Neural progenitor cell (in vitro differentiated cells): ENCODE measurements around the gene PRKD1. TPM values are rescaled to one million over a fixed set of nuclear protein-coding genes. Genes with fewer than 3 reads are reported as not detected.

Source experiments
- DNase-seq: peaks from one replicate; pipeline ENCODE4 v3.0.0-alpha.2; 2016; ENCODE audit warnings: low spot score
- H2AFZ ChIP-seq: fragments of 200-600 bp; sonication (generic); replicated peaks from 2 replicates; pipeline ENCODE4 v1.6.1; 2016; ENCODE audit warnings: antibody characterized with exemption
- H3F3A ChIP-seq: fragments of 200-600 bp; sonication (generic); 2 replicates; pipeline ENCODE4 v1.6.1; 2016; ENCODE audit warnings: antibody characterized with exemption, low read depth
- H3K27ac ChIP-seq: fragments of 200-600 bp; sonication (generic); 2 replicates; pipeline ENCODE4 v1.5.1; 2016; ENCODE audit warnings: mild to moderate bottlenecking
- H3K27me3 ChIP-seq: fragments of 200-600 bp; sonication (generic); 2 replicates; pipeline ENCODE4 v1.6.1; 2016; ENCODE audit warnings: mild to moderate bottlenecking, moderate library complexity
- H3K36me3 ChIP-seq: fragments of 200-600 bp; sonication (generic); 2 replicates; pipeline ENCODE4 v1.5.1; 2016
- H3K4me1 ChIP-seq: fragments of 200-600 bp; sonication (generic); 2 replicates; pipeline ENCODE4 v1.6.1; 2016; ENCODE audit warnings: mixed run types
- H3K4me2 ChIP-seq: fragments of 200-600 bp; sonication (generic); 2 replicates; pipeline ENCODE4 v1.6.1; 2016
- H3K4me3 ChIP-seq: fragments of 200-600 bp; sonication (generic); 2 replicates; pipeline ENCODE4 v1.5.1; 2016
- H3K79me2 ChIP-seq: fragments of 200-600 bp; sonication (generic); 2 replicates; pipeline ENCODE4 v1.6.1; 2016; ENCODE audit warnings: low read depth
- H3K9ac ChIP-seq: fragments of 200-600 bp; sonication (generic); 2 replicates; pipeline ENCODE4 v1.6.1; 2016
- H3K9me3 ChIP-seq: fragments of 200-600 bp; sonication (generic); 2 replicates; pipeline ENCODE4 v1.5.1; 2016; ENCODE audit warnings: low read depth
- H4K20me1 ChIP-seq: fragments of 200-600 bp; sonication (generic); 2 replicates; pipeline ENCODE4 v1.6.1; 2016; ENCODE audit warnings: low read depth
- H3K27ac Mint-ChIP-seq: 3 replicates; pipeline ENCODE4 v1.8.0; 2021; ENCODE audit warnings: mixed read lengths
- H3K27me3 Mint-ChIP-seq: 2 replicates; pipeline ENCODE4 v1.8.0; 2022; ENCODE audit warnings: low read depth, mild to moderate bottlenecking, inconsistent platforms, moderate library complexity, mixed read lengths; ENCODE audit not compliant: insufficient read depth
- H3K36me3 Mint-ChIP-seq: 3 replicates; pipeline ENCODE4 v1.8.0; 2021; ENCODE audit warnings: mixed read lengths
- H3K4me1 Mint-ChIP-seq: 3 replicates; pipeline ENCODE4 v1.8.0; 2021; ENCODE audit warnings: mixed read lengths
- H3K4me3 Mint-ChIP-seq: 3 replicates; pipeline ENCODE4 v1.8.0; 2021; ENCODE audit warnings: mild to moderate bottlenecking, moderate library complexity, mixed read lengths
- H3K9me3 Mint-ChIP-seq: 3 replicates; pipeline ENCODE4 v1.8.0; 2020; ENCODE audit warnings: mixed read lengths
- EZH2 ChIP-seq: fragments of 200-600 bp; sonication (generic); IDR thresholded peaks from 2 replicates; pipeline ENCODE4 v1.6.1; 2017; ENCODE audit warnings: antibody characterized with exemption, mild to moderate bottlenecking, moderate library complexity
- EZH2phosphoT487 ChIP-seq: fragments of 200-600 bp; sonication (generic); IDR thresholded peaks from 2 replicates; pipeline ENCODE4 v1.6.1; 2017; ENCODE audit warnings: antibody characterized with exemption
- total RNA-seq: library from RNA; depleted of rRNA; stranded (reverse); fragments of >200 nt; gene quantifications from 2 replicates; pipeline ENCODE4 v1.2.3, GENCODE V29; 2015; ENCODE audit warnings: low replicate concordance
- TF ChIP-seq, protein P1 (sequence below): fragments of 200-600 bp; sonication (generic); IDR thresholded peaks from 2 replicates; pipeline ENCODE4 v1.5.1; 2017; ENCODE audit warnings: antibody characterized with exemption, mild to moderate bottlenecking

PRKD1 gene
- total RNA-seq, 1 donor from 2014 or later, result 8.7 TPM

DNA sequence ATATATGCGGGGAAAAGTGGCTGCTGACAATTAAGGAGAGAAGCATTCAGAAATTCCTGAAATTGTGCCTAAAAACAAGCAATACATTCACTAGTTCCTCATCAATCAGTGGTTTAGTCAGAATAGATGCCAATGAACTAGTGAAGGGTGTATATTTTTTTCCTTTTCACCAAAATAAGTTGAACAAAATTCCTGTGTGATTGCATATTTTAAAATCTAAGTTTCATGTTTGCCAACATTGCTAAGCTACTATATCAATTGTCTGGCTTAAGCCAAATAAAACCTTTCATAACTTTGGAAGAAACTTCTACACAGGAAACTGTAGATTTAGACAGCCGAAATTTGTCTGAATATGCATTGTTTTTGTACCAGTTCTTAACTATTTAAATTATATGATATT lies 8.7 kb downstream of the PRKD1 start:
- Histone ChIP-seq H3K4me3 (no peak overlapping the region), H4K20me1 (no peaks in the 10 kb centered on the region), H2AFZ (no peak overlapping the region), H3F3A (no peaks in the 10 kb centered on the region), H3K27ac (no peak overlapping the region), H3K4me1 (no peaks in the 10 kb centered on the region), H3K79me2 (no peaks in the 10 kb centered on the region), H3K27me3 (no peaks in the 10 kb centered on the region), H3K9ac (no peak overlapping the region), H3K4me2 (no peak overlapping the region), H3K9me3 (no peaks in the 10 kb centered on the region), H3K36me3 (no peaks in the 10 kb centered on the region)
- H3K27ac Mint-ChIP-seq, result no peak overlapping the region
- H3K27me3 Mint-ChIP-seq, result peaks cover 2% of the 10 kb centered on the region
- TF ChIP-seq, protein P1, sequence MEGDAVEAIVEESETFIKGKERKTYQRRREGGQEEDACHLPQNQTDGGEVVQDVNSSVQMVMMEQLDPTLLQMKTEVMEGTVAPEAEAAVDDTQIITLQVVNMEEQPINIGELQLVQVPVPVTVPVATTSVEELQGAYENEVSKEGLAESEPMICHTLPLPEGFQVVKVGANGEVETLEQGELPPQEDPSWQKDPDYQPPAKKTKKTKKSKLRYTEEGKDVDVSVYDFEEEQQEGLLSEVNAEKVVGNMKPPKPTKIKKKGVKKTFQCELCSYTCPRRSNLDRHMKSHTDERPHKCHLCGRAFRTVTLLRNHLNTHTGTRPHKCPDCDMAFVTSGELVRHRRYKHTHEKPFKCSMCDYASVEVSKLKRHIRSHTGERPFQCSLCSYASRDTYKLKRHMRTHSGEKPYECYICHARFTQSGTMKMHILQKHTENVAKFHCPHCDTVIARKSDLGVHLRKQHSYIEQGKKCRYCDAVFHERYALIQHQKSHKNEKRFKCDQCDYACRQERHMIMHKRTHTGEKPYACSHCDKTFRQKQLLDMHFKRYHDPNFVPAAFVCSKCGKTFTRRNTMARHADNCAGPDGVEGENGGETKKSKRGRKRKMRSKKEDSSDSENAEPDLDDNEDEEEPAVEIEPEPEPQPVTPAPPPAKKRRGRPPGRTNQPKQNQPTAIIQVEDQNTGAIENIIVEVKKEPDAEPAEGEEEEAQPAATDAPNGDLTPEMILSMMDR, result no peak
- no peak for TF ChIP-seq EZH2
- no peak for TF ChIP-seq EZH2phosphoT487
- no peak for DNase-seq
- H3K4me1 Mint-ChIP-seq, result no peaks in the 10 kb centered on the region
- no peaks in the 10 kb centered on the region for H3K36me3 Mint-ChIP-seq
- no peaks in the 10 kb centered on the region for H3K9me3 Mint-ChIP-seq
- H3K4me3 Mint-ChIP-seq, result no peak overlapping the region

DNA sequence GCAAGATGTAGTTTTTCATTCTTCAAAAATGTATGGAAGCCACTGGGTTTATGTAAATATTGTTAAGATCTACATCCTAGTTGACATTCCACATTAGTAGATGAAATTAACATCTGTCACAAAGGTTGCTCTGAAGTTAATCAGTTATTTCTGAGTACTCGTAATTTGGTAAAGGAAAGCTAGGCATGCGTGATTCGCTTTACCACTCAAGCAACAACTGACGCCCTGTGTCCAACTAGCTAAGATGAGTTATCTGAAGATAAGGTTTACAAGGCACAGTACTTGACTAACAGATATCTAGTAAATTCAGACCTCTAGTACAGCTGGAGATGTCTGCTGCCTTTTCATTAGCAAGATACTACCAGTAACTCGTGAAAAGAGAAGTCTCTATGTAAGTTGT lies 14.1 kb downstream of the PRKD1 start:
- H3F3A ChIP-seq, result no peaks in the 10 kb centered on the region
- no peak for TF ChIP-seq EZH2
- no peak for TF ChIP-seq EZH2phosphoT487
- TF ChIP-seq, protein P1, result no peak
- no peak overlapping the region for H3K4me3 Mint-ChIP-seq
- H2AFZ ChIP-seq, result no peak overlapping the region
- H3K4me1 ChIP-seq, result no peaks in the 10 kb centered on the region
- no peak for DNase-seq
- H3K27ac Mint-ChIP-seq, result no peak overlapping the region
- no peak overlapping the region for H3K27ac ChIP-seq
- no peak overlapping the region for H3K4me3 ChIP-seq
- H3K9me3 ChIP-seq, result no peaks in the 10 kb centered on the region
- no peaks in the 10 kb centered on the region for H3K4me1 Mint-ChIP-seq
- no peaks in the 10 kb centered on the region for H3K79me2 ChIP-seq
- H3K27me3 Mint-ChIP-seq, result peaks cover under 1% of the 10 kb centered on the region
- peaks cover 5% of the 10 kb centered on the region for H3K9me3 Mint-ChIP-seq
- H3K36me3 Mint-ChIP-seq, result peaks cover under 1% of the 10 kb centered on the region
- no peaks in the 10 kb centered on the region for H3K36me3 ChIP-seq
- H3K9ac ChIP-seq, result no peak overlapping the region
- H4K20me1 ChIP-seq, result no peaks in the 10 kb centered on the region
- H3K27me3 ChIP-seq, result no peaks in the 10 kb centered on the region
- no peak overlapping the region for H3K4me2 ChIP-seq

DNA sequence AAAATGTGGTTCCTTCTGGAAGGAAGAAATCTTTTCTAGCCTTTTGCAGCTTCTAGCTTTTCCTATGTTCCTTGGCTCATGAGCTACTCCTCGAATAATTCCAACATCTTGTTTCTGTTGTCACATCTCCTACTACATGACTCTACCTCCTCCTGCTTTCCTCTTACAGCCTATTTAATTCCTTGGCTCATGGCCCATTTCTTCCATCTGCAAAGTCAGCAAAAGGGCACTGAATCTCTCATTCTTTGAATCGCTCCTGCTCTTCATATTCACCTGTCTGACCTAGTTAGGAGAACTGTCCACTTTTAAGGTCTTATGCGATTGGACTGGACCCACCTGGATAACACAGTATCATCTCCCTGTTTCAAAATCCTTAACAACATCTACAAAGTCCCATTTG lies 15.8 kb downstream of the PRKD1 start:
- peaks cover 7% of the 10 kb centered on the region for H3K9me3 Mint-ChIP-seq
- Histone ChIP-seq H4K20me1 (no peaks in the 10 kb centered on the region), H3K36me3 (no peaks in the 10 kb centered on the region), H2AFZ (no peak overlapping the region), H3K9me3 (no peaks in the 10 kb centered on the region), H3K27ac (no peak overlapping the region), H3K4me3 (no peak overlapping the region), H3K4me2 (no peak overlapping the region), H3K4me1 (no peaks in the 10 kb centered on the region), H3K79me2 (no peaks in the 10 kb centered on the region), H3K9ac (no peak overlapping the region), H3F3A (no peaks in the 10 kb centered on the region), H3K27me3 (no peaks in the 10 kb centered on the region)
- peaks cover 2% of the 10 kb centered on the region for H3K36me3 Mint-ChIP-seq
- H3K4me1 Mint-ChIP-seq, result no peaks in the 10 kb centered on the region
- no peak overlapping the region for H3K4me3 Mint-ChIP-seq
- peaks cover 3% of the 10 kb centered on the region for H3K27me3 Mint-ChIP-seq
- no peak overlapping the region for H3K27ac Mint-ChIP-seq
- DNase-seq, result no peak
- no peak for TF ChIP-seq EZH2phosphoT487
- TF ChIP-seq, protein P1, result no peak
- TF ChIP-seq EZH2, result no peak
